Esophagus mucosa (tissue), 1 donor: ENCODE measurements around the gene CIB2. TPM values are rescaled to one million over a fixed set of nuclear protein-coding genes. Genes with fewer than 3 reads are reported as not detected.

Experiments
- ATAC-seq: fragments of 200-7000 bp; cut with Tn5 transposase; one replicate; pipeline ENCODE4 v1.9.1; 2020
- total RNA-seq: library from RNA; stranded (reverse); gene quantifications from one replicate; pipeline ENCODE4 v1.2.4, GENCODE V29; 2023
- donor health status: DM: yes; HTN: yes; CAD: no.

Gene CIB2
- total RNA-seq, 1 donor from 2014 or later, result 5.6 TPM

- no peak for ATAC-seq
These were observed 23.8 kb downstream of the CIB2 start for GRCh38 chr15:78107471-78107870.

GRCh38 chr15:78105476-78106241, 25.6 kb downstream of the CIB2 start:
- ATAC-seq, result no peak

- ATAC-seq, result no peak
These were observed 26.4 kb downstream of the CIB2 start for GRCh38 chr15:78104566-78105475.

GRCh38 chr15:78104119-78104479, 27.1 kb downstream of the CIB2 start:
- ATAC-seq, result no peak

GRCh38 chr15:78103406-78104118, 27.7 kb downstream of the CIB2 start:
- ATAC-seq, result no peak

- no peak for ATAC-seq
These were observed 28.5 kb downstream of the CIB2 start for GRCh38 chr15:78102741-78103140.

GRCh38 chr15:78102211-78102610, 29.0 kb downstream of the CIB2 start:
- ATAC-seq, result no peak

GRCh38 chr15:78101423-78102105, 29.7 kb downstream of the CIB2 start:
- ATAC-seq, result no peak

- ATAC-seq, result no peak
These were observed 30.4 kb downstream of the CIB2 start for GRCh38 chr15:78100886-78101285.

GRCh38 chr15:78098131-78098755, 33.0 kb downstream of the CIB2 start:
- ATAC-seq, result no peak

GRCh38 chr15:78097667-78098066, 33.6 kb downstream of the CIB2 start:
- no peak for ATAC-seq

GRCh38 chr15:78093242-78094020, 37.8 kb downstream of the CIB2 start:
- no peak for ATAC-seq

- no peak for ATAC-seq
These were observed 38.8 kb downstream of the CIB2 start, which contains the start of gene SH2D7 for GRCh38 chr15:78092261-78093041. Gene SH2D7, plus strand, starts transcription at chr15:78092561. Its CDS starts 24 bp downstream, at chr15:78092585.

- ATAC-seq, result no peak
These were observed 40.7 kb downstream of the CIB2 start for GRCh38 chr15:78090422-78091063.

GRCh38 chr15:78088773-78089080, 42.5 kb downstream of the CIB2 start:
- ATAC-seq, result no peak

- no peak for ATAC-seq
These were observed 43.1 kb downstream of the CIB2 start for GRCh38 chr15:78087951-78088772.

- no peak for ATAC-seq
These were observed 45.3 kb downstream of the CIB2 start for GRCh38 chr15:78085928-78086327.

GRCh38 chr15:78084449-78084750, 46.8 kb downstream of the CIB2 start:
- ATAC-seq, result no peak
